SW480 (cell line): ENCODE data around the gene CSE1L.
"Not testable (repeated sequence)": the region's sequence is repeated elsewhere in the genome, so short reads cannot be mapped to it uniquely, and the experiment has no call there.

Source experiments
- DNase-seq: peaks from one replicate; pipeline ENCODE4 v3.0.0-alpha.2; 2016; ENCODE audit warnings: low spot score

CSE1L gene

GRCh38 chr20:49132995-49133478, 86.9 kb downstream of the CSE1L start:
- DNase-seq, result peak; percentile 76

- no peak for DNase-seq
These were observed 87.5 kb downstream of the CSE1L start for GRCh38 chr20:49133571-49133970.

GRCh38 chr20:49134797-49135196, 88.7 kb downstream of the CSE1L start:
- DNase-seq, result not testable (repeated sequence)

- no peak for DNase-seq
These were observed 90.9 kb downstream of the CSE1L start for GRCh38 chr20:49136817-49137571.

DNA sequence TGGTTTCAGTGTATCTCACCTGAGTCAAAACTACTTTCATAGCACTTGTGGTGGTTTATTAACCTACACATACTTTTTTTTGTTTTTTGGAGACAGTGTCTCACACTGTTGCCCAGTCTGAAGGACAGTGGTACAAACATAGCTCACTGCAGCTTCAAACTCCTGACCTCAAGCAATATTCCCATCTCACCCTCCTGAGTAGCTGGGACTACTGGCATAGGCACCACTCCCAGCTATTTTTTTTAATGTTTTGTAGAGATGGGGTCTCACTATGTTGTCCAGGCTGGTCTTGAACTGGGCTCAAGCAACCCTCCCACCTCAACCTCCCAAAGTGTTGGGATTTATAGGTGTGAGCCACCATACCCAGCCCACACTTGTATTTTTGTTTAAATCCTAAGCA, 92.3 kb downstream of the CSE1L start:
- DNase-seq, result no peak

DNA sequence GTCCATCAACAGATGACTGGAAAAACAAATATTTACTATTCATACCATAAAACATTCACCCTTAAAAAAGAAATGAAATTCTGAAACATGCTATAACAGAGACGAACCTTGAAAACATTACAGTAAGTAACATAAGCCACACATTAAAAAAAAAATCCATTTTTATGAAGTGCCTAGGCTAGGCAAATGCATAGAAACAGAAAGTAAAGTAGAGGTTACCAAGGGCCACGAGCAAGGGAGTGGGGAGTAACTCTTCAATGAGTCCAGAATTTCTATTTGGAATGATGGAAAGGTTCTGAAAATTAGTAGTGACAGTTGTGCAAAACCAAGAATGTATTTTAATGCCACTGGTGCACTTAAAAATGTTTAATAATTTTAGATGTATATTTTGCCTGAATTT, 94.3 kb downstream of the CSE1L start:
- DNase-seq, result no peak

DNA sequence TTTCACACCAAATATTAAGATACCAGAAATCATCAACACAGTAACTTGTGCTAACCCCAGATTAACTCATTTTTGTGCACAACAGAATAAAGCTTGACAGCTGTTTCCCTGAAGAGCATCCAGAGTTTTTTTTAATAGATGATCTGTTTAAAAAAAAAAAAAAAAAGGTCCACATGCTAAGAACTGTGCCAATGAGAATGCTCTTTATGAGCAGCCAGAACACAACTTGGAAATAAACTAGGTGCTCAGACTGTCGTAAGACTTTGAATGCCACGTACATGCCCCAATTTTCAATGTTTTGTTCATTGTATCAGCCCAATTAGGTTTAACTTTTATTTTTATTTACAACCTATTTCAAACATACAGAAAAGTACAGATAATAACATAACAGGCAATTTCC, 94.7 kb downstream of the CSE1L start:
- DNase-seq, result no peak
